ENCODE measurements around the gene SLC16A4.

SLC16A4 gene

DNA sequence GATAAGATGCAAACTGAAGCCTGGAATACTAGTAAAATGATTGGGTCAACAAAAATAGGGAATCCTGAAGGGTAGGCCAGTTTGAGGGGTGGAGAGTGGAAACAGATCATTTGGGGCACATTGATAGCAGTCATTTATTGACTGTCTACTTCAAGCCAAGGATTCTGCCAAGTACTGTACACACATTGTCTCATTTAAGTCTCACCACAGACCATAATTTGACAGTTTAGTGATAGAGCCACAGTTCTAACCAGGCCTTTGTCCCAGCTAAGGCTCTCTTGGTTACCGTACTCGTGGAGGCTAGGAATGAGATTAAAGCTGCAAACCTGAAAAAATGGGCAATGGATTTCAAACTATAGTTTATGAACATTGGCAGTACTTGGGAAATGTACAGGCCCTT, 40.5 kb downstream of the SLC16A4 start:
- DNase-seq, result no peak

- no peak for DNase-seq
Observed at GRCh38 chr1:110348771-110349170, 42.1 kb downstream of the SLC16A4 start.

- DNase-seq, result no peak
Observed at GRCh38 chr1:110348050-110348449, 42.8 kb downstream of the SLC16A4 start.

DNA sequence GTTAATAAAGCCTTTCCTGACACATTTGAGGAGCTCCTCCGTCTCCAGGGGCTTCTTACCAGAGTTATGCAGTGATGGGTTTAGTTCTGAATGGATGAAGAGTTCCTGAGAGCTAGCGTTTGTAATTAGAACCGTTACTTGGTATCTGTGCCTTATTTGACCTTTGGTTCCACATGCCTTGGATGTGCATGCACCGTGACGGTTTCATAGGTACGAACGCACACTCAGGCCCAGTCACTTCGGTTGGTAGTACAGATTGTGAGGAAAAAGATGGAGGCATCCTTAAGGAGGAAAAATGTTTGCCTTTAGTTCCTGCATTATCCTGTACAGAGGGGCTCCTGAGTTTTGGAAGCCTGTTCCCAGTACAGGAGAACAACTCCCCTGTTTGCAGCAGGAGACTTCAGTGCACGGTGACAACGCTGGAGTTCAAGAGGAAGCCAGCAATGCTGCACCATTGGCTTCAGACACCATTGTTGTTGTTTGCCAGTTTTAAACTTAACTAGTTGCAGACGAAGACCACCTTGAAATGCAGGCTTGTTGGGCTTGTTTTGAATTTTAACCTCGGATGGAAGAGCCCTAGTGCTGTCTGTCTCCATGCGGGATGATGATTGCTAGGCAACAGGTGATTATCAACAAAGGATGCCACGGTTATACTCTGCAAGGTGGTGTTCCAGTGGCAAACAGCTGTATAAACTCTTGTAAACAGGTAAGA, 43.5 kb downstream of the SLC16A4 start:
- no peak for DNase-seq

GRCh38 chr1:110346690-110347089, 44.1 kb downstream of the SLC16A4 start:
- DNase-seq, result no peak

DNA sequence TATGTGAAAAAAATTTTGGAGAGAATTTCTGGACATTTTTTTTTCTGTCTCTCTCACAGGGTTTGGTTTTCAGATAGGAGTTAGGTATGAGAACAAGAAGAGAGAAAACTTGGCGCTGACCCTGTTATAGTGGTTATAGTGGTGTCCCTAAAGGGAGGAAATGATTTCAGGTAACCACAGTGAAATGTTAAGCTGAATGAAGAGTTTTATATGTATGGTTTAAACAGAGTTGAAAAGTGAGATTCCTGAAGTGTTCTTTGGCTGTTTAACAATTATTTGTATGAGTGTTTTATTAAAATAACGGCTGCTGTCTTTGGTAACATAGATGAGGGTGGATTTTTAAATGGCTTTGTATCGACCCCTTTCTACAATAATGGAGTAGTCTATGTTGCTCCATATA, 45.3 kb downstream of the SLC16A4 start:
- no peak for DNase-seq

DNA sequence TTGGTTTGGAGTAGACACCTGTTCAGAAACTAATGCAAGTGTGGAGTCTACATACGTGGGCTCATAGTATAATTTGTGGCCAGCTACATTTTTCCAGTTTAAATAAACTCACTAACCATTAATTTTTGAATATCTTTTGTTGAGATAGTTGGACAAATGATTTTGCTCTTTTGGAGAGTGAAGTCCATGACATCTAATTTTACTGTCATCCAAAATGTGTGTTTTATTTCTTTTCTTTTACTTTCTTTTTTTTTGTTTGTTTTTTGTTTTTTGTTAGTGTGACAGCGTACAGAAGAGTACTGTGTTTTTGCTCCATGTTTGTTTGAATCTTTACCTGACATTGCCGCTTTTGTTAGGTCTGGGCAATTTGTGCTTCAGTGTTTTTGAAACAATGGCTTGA, 46.7 kb downstream of the SLC16A4 start:
- DNase-seq, result no peak

- no peak for DNase-seq
Observed at GRCh38 chr1:110343249-110343648, 47.6 kb downstream of the SLC16A4 start.

GRCh38 chr1:110341872-110342331, 48.9 kb downstream of the SLC16A4 start:
- DNase-seq, result no peak

GRCh38 chr1:110341146-110341871, 49.5 kb downstream of the SLC16A4 start:
- no peak for DNase-seq

GRCh38 chr1:110340207-110340468, 50.7 kb downstream of the SLC16A4 start:
- no peak for DNase-seq

GRCh38 chr1:110339407-110340206, 51.2 kb downstream of the SLC16A4 start:
- DNase-seq, result no peak

DNA sequence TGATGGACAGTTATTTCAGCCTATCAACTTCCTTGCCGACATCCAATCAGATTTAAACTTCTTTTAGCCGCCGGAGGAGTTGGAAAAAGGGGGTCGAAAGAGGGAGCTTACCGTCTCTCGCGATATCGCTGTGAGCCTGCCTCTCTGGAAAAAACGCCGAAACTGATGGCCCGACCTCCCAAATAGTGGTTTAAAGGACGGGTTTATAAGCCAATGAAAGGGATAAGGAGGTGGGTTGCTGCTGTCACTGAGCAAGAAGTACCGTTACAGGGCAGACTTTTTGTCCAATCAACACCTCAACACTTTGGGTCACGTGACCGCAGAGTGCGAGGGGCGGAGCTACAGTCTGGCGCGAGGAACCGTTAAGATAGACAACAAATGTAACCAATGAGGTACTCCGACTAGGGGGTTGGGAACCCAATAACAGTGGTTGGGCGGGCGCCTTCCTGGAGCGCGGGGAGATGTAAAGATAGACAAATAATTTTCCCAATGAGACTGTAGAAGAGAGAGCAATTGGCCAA, 51.9 kb downstream of the SLC16A4 start, which contains the start of gene RBM15:
RBM15 (plus strand) TSS at position 492 of the 521 bp plus-strand sequence; CDS start at position 521, 29 bp downstream.
- DNase-seq, result peak; percentile 99

DNA sequence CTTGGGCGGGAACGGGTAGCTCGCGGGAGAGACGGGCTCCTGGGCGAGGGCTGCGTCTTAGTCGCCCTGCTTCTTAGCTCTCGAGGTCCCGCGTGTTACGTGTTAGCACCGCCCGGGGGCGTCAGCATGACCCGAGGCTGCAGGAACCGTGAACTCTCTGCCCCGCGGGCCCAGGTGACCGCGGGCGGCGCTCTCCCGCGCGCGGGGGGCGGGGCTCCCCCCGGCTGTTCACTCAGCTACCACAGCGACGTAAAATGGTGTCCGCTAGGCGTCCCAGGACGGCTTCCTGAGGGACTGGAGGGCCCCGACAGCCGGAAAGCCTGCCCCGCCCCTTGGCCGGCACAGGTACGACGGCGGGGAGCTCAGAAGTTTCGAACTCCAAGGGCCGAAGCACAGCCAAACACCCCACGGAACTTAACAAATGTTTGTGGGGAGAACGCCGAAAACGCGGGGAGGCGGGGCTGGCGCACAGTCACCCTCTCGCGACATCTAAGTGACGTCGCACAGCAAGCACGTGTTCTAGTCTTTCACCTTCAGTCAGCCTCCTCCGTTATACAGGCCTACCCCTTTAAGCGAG, 52.4 kb downstream of the SLC16A4 start:
- no peak for DNase-seq

DNA sequence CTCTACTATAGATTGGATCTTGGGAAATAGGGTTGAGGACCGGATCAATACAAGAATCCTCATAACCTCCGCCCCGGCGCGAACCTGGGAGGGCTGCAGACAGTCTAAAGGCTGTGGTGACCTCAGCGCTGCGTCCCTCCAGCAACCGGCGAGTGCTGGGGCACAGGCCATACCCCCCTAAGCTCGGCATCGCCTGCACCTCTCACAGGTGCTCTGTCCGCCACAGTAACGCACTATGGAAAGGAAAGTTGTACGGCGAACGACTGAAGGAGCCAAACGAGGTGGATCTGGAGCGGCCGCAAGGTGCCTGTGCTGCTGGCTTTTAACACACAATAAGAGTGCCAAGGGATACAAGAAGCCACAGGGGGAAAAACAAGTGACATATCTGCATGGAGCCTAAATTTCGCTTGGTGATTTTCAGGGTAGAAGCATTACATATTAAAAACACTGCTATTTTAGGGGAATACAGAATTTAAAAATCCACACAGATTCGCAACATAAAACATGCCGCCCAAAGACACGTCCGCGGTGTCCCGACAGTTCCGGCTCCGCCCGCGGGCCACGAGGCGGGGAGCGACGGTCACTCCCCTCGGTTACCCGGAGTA, 53.0 kb downstream of the SLC16A4 start:
- DNase-seq, result peak; percentile 56

DNA sequence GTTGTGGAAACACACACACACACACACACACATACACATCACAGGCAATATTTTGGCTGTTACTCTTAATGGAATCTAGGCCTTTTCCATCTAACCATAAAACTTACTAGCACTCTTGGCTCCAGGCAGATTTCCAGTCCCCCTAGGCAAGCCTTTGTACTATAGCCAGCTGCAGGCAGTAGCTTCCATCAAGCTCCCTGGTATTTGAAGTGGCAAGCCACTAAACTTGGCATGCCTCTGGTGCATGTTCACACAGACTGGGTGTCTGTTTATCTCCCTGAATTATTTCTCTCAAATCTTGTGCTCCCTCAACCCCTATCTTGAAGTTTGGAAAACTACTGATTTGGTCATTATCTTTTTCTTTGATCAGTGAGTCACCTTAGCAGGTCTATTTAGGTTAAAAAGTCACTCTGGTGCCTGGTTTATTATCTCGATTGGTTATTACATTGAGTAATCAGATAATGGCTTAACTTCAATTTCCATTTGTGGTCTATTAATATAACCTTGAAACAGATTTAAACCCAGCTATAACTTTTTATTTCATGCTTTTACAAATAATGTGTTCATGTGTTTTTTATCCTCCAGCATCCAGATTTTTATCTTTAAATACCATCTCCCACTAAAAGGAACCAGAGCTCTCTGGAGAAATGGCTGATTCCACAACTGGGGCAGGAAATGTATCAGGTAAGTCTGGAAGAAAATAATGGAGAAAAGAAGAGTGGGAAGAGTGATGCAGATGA, 54.4 kb downstream of the SLC16A4 start:
- no peak for DNase-seq

DNA sequence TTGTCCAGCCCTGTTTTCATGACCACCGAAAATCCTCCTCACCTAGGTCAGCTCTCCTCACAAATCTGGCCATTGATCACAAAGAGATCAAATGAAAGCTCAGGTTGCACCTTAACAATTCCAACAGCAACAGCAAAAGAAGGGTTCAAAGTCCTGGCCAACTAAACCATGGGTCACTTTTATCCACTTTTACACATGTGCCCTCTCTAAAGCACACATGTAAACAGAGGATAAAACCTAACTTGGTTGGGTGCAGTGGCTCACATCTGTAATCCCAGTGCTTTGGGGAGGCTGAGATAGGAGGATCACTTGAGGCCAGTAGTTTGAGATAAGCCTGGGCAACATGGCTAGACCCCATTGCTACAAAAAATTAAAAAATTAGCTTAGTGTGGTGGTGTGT, 55.6 kb downstream of the SLC16A4 start:
- no peak for DNase-seq

DNA sequence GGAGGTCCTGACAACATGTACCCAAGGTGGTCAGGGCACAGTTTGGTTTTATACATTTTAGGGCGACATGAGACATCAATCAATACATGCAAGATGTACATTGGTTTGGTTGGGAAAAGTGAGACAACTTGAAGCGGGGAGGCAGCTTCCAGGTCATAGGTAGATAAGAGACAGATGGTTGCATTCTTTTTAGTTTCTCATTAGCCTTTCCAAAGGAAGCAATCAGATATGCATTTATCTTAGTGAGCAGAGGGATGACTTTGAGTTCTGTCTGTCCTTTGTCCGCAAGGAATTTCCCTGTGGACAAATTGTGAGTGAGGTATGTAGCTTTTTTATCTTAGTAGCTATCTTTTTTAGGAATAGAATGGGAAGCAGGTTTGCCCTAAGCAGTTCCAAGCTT, 62.1 kb downstream of the SLC16A4 start:
- DNase-seq, result no peak

DNA sequence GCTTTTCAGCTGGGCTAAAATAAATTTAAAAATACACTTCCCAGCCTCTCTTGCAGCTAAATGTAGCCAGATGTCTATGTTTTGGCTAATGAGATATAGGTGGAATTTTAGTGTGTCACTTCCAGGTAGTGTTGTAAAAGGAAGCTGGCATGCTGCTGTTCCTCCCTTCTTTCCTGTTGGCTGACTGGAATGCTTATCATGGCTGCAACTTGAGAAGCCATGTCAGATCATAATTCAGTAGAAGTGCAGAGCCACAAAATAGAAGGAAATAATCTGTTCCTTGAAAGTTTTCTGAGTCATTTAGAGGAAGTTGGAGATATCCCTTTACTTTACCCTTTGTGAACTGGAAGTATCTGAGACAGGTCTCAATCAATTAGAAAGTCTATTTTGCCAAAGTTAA, 62.6 kb downstream of the SLC16A4 start:
- no peak for DNase-seq

- DNase-seq, result no peak
Observed at GRCh38 chr1:110326826-110327225, 64.0 kb downstream of the SLC16A4 start.

GRCh38 chr1:110324667-110325066, 66.2 kb downstream of the SLC16A4 start:
- DNase-seq, result no peak

DNA sequence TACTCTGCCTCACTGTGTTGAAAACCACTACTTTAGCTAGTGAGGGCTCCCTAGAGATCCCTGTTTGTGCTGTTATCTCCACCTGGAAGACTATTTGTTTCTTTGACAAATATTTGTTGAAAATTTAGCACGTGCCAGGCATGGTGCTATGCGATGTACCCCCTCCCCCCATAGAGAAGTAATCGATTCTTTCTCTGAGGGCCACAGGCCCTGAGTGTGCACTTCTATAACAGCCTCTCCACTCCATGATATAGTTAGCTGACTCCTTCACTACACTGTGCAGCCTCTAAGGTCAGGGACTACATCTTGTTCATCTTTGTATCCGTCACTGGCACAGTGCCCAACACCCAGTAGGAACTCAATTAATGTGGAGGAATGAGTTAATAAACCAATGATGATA, 69.0 kb downstream of the SLC16A4 start:
- DNase-seq, result no peak

All from femur (tissue), 1 donor.